HG03469 (cell line): ENCODE data around the gene PIRT.
A peak's percentile ranks its signal among the peaks of the same experiment; 100 is the strongest.
"Not testable (repeated sequence)": the region's sequence is repeated elsewhere in the genome, so short reads cannot be mapped to it uniquely, and the experiment has no call there.

Experiments
- ATAC-seq: cut with Tn5 transposase; IDR thresholded peaks from one replicate; pipeline ENCODE4 v1.9.1; 2021; ENCODE audit warnings: mild to moderate bottlenecking, moderate library complexity, moderate number of reproducible peaks; ENCODE audit not compliant: unreplicated experiment

PIRT gene

DNA sequence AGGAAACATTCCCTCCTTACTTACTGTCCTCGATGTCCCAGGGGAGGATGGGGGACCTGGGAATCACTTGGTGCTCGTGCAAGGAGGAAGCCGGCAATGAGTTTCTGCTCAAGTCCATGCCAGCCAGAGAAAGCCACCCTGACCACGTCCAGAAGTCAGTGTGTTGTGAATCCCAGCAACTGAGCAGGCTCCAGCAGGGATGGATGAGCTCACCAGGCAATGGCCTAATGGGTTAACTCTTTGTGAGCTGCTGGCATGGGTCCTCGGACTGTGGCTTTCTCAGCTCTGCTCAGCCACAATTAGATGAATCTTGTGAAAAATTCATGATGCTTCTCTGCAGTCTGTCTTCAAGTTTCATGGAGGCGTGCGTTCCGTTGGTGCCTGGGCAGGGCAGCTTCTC lies at the start of gene PIRT:
PIRT (minus strand) TSS at position 167 of the 400 bp plus-strand sequence. CDS start 12,442 bp downstream, outside the sequence.
- ATAC-seq = no peak

DNA sequence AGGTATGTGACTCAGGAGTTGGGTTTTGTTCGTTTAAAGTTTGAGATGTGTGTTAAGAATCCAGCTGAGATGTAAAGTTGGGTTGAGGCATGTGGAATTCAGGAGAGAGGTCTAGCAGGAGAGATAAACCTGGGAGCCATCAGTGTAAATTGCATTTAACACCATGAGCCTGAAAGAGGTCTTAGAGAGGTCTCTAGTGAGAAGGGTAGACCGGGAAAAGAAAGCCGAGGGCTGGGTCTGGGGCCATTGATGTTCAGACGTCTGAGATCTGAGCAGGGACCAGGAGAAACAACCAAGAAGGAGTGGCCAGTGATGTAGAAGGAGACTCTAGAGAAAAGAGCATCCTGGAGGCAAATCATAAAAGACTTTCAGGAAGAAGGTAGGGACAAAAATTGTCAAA lies 44.1 kb upstream of the PIRT start:
- no peak for ATAC-seq

DNA sequence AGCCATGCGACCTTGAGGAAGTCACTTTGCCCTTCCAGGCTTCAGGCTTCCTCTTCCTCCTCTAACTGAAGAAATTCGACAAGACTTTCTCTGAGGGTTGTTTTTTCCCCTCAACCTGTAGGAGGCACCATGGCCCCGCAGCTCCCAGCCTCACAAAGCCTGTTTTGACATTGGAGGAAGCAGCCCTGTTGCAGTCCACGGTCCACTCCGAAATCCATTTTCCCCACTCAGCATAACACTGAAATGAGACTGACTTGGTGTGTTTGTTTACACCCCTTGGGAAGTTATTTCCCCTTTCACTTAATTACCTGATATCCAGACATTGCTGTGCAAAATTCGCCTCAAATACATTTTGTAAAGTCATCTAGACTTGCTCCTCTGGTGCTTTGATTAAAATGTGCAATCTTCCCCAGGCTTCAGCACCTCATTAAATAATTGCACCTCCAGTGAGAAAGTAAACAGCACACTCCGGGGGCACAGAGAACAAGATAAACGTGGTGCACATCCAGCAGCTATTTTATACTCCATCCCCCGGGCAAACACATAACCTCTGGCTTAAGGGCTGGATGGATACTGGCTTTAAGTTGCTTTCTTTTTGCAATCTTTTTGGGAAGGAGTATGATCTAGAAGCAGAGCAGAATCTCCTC lies 41.4 kb upstream of the PIRT start:
- ATAC-seq = no peak

DNA sequence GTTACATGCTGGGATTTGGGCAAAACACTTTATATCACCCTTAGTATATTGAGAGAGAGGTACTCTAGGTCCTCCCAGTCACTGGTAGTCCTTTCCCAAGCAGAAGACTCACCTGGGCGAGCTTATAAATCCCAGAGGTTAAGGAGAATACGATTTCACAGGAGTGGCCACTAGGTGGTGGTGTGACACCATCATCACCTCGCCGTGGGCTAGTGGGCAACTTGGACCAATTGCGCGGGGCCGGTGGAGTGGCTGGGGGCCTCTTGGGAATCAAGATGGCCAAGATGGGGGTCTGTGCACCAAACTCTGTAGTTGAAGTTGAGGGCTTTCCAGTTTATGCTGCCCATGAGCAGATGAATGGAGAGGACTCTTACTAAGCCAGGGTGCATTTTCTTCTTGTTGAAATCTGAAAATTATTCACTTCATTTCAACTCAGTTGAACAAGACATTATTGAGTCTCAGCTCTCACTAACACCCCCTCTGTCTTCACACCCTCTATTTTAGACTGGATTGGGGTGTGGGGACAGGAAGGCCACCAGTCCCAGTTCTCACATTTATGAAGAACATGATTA lies 38.2 kb upstream of the PIRT start:
- ATAC-seq = no peak

DNA sequence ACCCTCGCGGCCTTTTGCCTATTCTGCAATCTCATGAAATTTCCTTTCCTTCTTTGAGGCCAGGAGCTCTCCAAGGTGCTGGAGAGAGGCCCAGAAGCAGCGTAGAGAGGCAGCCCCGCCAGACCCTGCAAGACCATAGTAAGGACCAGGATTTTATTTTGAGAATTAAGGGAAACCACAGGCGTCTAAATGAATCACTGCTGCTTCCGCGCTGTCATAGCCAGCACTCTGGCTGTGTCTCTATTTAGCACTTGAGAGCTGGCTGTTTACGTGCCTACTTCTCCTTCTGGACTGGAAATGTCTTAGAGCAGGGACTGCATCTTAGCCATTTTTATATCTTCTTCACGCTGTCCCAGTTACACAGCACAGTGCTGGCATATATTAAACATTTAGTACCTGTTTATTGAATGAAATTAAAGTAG lies 37.6 kb upstream of the PIRT start:
- ATAC-seq = no peak

DNA sequence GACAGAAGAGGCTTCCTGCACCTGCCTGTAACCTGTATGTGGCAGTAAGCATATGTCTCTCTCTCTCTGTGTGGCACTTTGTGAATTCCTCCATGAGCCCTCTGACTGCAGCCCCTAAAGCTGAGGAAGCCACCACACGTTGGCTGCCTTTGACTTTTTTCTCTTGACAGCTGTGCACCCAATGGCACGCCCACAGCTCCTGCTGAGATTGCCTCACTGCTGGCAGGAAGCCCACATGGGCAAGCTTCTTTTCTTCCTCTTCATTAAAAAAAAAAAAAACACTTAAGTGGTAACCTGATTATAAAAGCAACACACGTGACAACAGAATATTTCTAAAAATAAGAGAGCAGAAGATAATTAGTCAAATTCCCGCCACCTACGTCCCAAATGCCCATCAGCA lies 34.0 kb upstream of the PIRT start:
- ATAC-seq = no peak

DNA sequence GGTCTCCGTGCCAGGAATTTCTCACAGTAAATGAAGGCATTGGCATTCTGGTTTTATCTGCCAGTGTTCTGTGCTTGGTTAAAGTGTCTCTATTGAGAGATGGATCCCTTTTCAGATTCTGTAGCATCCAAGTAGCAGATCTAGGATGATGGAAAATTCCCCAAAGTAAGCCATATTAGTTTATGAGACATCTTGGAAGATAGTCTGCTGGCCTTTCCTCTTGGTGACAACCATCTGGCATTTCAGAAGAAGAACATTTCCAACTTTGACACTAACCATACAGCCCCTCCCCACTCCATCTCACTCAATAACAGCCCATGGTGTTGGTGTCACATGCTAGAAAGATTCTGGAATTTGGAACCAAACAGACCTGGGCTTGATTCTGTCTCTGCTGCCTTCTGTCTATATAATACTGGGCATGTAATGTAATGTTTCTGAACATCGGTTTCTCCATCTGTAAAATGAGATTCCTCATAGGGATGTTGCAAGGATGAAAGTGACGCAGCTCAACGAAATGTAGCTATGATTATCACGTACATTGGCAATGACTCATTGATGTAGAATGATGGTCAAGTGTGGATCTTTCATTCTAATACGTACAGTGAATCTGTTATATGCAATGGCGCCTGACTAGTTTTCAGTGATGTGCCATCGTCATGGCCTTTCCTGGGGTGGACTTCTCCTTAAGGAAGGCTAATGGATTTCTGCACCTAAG lies 32.6 kb upstream of the PIRT start:
- ATAC-seq = no peak

DNA sequence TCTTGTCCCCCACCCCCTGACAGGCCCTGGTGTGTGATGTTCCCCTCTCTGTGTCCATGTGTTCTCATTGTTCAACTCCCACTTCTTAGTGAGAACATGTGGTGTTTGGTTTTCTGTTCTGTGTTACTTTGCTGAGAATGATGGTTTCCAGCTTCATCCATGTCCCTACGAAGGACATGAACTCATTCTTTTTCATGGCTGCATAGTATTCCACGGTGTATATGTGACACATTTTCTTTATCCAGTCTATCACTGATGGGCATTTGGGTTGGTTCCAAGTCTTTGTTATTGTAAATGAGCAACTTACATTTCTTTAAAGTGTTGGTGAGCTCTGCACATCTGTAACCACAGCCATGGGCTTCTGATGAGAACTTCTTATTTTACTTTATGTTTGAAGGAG lies 30.9 kb upstream of the PIRT start:
- ATAC-seq = not testable (repeated sequence)

DNA sequence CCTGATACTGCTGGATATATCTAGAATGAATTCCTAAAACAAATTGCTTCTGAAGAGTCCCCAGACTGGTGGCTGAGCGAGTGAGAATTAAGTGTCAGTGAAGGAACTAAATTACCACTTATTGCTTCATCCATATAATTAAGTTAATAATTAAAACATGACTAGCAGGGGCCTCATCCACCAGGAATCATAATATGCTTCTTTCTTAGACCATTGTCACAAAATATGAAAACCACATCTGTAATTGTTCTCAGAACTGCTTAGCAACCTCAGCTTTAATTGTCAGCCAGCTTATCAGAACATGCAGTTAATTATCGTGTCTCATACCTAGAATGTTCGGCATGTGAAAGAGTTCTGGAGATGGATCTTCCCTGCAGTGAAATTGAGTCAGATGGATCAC lies 21.2 kb upstream of the PIRT start:
- ATAC-seq = no peak

DNA sequence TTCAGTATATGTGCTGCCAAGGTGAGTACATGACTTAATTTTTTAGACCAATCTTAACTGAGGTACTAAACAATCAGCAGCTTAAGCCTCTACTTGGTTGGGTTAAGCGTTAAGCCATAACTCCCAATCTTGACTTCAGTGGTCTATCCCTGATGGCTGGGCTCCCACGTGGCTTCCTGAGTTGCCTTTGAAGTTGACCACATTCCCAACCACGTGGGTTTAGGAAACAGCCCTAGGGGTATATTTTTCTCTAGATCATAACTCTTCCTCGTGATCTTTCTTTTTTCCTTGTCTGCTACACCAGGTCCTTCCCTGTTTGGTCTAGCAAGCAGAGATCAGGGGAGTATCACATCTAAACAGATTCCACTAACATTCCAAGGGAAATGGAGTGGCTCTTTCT lies 20.1 kb upstream of the PIRT start:
- no peak for ATAC-seq

DNA sequence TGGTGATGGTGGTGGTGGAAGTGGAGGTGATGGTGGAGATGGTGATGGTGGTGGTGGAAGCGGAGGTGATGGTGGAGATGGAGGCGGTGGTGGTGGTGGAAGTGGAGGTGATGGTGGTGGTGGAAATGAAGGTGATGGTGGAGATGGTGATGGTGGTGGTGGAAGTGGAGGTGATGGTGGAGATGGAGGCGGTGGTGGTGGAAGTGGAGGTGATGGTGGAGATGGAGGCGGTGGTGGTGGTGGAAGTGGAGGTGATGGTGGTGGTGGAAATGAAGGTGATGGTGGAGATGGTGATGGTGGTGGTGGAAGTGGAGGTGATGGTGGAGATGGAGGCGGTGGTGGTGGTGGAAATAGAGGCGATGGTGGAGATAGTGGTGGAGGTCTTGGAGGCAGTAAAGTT lies 8.7 kb upstream of the PIRT start:
- not testable (repeated sequence) for ATAC-seq

DNA sequence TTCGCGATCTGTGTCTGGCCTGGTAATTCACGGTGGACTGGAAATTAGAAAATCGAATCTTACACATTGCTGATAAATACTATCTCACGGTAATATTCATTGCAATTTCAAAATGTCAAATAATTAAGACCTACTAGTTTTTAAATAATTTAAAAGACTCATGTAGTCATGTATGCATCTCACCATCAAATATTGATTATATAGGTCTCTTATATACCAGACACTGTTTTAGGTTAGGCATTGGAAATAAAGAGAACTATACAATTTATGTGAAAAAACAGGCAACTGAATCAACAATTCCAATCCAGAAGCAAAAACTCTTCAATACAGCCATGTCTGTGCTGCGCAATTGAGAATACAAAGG lies 7.5 kb upstream of the PIRT start:
- ATAC-seq = no peak

DNA sequence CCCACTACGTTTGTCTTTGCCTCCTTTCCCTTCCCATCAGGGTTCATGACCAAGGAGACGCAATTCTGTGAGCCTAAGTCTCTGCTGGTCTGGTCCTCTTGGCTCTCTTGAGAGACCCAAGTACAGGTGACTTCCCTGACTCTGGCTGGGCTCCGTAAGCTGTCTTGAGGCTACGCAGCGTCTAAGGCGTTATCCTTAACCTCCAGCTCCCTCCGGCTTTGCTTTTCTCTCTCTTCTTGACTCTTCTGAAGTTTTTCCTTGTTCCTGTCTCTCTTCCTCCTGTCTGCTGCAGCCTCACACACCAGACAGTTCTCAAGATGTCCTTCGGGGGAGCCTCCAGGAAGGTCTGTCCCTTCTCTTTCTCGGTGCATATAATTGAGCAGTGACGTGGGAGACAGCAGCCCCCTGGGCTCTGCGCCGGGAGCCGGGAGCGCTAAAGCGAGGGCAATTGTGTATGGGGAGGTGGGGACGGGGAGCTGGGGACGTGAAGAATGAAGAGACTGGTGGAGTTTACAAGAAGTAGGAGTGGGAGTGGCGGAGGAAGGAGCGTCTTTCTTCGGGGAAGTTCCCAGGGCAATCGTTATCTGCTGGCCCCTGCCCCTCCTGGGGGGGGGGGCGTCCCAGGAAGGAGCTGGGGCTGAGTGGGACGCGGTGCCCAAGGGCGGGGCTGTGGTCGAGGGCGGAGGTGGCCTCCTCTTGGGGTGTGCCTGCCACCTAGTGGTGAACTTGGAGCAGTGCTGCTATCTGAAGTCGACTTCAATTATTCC lies 6.9 kb upstream of the PIRT start:
- ATAC-seq = peak; percentile 46

DNA sequence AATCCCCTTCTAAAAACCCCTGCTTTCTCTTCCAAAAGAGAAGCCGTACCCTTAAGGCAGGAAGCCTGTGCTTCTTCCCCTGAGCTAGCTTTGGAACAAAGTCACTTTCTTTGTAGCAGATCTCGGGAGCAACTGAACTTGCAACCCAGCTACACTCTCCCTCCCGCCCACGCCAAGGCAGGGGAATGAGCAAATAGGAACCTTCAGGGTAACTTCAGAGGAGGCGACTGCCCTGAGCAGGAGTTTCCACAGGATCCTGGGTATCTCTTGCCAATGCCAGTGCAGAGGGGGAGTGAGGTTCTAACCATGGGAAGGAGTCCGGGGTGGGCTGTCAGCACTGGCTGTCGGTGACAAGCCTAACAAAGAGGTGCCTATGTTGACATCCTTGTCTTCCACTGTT lies 5.9 kb upstream of the PIRT start:
- no peak for ATAC-seq

DNA sequence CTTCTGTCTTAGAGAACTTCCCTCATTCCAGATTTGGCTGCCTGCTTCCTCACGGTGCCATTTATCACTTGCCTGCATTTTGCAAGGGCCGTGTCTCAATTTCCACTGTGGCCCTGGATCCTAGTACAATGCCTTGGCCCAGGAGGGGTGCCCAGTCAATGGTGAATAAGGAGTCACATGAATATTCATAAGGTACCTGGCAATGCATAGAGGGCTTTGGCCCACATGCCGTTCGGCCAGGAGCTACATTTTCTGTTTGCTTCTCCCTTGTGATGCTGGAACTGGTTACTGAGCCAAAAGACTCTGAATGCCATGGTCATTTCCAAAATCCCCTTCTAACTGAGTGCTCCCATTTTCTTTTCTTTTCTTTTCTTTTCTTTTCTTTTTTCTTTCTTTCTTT lies 4.8 kb upstream of the PIRT start:
- ATAC-seq = no peak

DNA sequence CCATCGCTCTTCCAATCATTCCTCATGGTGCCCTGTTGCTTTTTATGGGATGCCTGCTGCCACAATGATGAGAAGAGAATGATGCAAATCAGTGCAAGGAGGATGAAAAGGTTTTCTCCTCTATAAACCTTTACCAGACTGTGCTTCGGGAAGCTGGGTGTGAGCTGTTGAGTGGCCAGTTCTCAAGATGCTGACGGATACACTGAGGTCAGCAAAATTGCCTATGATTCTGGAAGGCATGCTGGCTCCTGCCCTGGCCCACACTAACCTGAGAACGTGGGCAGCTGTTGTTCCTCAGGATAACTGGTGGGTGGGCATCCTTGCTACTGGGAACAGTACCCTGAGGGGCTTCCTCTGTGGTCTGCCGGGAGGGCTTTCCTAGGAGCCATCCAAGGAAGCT lies 795 bp upstream of the PIRT start:
- ATAC-seq = no peak

DNA sequence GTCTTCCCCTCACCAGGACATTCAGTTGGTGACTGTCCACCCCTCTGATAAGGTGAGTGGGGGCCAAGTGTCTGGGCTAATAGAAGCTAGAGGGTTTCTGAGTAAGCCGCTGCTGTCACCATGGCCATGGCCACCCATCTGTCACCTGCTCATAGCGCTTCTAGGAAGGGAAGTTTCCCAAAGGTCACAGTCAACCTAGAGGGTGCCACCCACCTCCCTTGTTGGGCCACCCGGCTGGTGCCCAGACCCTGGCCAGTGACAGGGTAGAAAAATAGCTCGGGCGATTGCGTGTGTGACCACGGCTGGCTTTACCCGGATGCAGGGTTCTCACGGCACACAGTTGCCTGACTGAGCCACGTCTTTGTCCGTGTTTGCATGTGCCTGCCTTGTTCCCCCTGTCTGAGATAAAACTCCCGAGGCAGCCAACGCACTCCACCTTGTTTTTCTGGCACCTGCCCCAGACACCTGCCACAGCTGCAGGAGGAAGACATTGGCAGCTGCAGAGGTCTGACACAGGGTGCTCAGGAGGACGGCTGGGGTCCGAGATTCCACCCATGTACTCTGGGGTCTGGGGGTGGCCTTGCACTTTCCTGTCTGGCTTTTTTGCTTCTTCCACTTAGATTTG lies 809 bp downstream of the PIRT start:
- ATAC-seq = no peak

DNA sequence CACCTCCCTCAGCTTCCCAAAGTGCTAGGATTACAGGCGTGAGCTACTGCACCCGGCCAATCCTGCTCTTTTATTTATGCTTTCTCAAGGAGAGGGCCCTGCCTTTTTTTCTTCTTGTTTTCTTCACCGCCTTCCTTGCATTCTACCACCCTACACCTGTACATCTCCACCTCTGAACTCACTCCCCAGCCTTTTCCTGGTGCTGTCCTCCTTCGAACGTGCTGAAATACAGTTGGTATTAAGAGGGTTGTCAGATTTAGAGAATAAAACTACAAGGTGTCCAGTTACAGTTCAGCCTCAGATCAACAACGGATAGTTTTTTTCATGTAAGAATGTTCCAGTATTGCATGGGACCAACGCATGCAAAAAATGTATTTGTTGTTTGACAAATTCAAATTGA lies 1.7 kb downstream of the PIRT start:
- ATAC-seq = no peak

DNA sequence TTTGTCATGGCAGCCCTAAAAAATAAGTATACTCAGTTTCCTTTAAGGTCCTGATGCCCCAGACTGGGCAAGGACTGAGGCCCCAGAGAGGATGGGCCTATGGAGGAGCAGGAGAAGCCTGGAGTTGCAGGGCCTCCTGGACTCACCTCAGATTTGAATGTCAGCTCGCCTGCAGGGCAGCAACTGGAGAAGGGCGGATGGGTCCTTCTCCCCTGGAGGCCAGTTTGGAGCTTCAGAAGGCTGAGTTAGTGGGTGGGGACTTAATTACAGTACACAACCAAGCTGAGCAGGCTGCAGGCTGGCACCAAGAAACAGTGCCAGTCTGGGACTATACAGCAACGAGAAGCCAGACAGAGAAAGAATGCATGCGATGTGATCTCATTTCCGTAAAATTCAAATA lies 6.2 kb downstream of the PIRT start:
- no peak for ATAC-seq

DNA sequence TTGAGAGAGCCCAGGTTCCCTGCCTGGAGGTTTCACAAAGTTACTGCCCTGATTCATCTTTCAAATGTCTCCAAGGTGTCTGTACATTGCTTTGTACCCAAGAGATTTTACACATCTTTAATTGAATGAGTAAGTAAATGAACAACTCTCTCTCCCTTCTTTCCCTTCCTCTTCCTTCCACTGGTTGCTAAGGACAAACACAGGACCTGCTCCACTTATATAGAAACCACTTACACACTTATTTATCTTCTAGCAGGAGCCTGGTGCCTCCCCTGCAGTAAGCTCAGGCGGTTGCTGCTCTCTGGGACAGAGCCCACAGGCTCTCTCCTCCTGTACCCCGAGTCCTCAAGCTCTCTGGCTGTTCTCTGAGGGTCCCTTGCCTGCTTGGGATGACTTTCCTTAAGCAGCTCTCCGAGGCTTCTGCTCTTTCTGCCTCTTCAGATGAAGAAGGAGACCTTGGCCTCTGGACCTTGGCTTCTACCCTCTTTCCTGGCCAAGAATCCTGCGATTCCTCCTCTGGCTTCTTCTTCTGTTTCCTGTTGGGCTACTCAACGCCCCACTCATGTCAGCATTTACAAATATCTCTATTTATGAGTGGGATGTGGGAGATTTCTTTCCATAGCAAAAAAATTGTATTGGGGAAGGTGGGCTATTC lies 9.9 kb downstream of the PIRT start:
- no peak for ATAC-seq

DNA sequence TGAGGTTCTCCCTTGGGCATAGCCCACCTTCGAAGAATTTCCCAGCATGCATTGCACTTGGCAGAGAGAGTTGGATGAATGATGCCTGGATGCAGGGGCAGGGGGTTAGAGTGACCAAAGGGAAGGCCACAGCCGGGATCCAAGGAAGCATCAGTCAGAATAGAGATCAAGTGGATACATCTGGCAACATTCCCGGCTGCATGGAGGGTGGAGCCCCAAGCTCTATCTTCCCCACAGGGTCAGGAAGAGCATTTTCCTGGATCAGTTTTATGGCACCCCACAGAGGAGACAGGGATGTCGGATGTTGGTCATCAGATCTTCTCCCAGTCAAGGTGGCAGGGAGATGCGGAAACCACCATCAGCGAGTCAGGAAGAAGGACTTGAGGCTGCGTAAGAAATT lies 13.0 kb downstream of the PIRT start:
- ATAC-seq = no peak
